GM21723 (cell line): Measurements from ENCODE around the gene GBP5.
A peak's percentile ranks its signal among the peaks of the same experiment; 100 is the strongest.

Experiments
- ATAC-seq: cut with Tn5 transposase; IDR thresholded peaks from one replicate; pipeline ENCODE4 v1.9.1; 2021; ENCODE audit warnings: mild to moderate bottlenecking, moderate library complexity; ENCODE audit not compliant: unreplicated experiment

The GBP5 gene, protein sequence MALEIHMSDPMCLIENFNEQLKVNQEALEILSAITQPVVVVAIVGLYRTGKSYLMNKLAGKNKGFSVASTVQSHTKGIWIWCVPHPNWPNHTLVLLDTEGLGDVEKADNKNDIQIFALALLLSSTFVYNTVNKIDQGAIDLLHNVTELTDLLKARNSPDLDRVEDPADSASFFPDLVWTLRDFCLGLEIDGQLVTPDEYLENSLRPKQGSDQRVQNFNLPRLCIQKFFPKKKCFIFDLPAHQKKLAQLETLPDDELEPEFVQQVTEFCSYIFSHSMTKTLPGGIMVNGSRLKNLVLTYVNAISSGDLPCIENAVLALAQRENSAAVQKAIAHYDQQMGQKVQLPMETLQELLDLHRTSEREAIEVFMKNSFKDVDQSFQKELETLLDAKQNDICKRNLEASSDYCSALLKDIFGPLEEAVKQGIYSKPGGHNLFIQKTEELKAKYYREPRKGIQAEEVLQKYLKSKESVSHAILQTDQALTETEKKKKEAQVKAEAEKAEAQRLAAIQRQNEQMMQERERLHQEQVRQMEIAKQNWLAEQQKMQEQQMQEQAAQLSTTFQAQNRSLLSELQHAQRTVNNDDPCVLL

DNA sequence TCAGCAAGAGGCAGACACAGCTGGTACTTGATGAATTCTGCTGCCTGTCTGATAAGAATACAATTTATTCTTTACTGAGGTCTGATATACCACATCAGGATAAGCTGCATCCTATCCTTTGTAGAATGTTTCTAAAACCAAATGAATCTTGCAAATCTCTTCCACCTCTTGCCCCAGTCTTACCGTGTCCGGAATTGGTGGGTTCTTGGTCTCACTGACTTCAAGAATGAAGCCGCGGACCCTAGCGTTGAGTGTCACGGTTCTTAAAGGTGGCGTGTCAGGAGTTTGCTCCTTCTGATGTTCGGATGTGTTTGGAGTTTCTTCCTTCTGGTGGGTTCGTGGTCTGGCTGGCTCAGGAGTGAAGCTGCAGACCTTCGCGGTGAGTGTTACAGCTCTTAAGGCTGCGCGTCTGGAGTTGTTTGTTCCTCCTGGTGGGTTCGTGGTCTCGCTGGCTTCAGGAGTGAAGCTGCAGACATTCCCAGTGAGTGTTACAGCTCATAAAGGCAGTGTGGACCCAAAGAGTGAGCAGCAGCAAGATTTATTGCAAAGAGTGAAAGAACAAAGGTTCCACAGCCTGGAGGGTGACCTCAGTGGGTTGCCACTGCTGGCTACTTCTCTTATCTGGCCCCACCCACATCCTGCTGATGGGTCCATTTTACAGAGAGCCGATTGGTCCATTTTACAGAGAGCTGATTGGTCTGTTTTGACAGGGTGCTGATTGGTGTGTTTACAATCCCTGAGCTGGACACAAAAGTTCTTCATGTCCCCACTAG is at the start of gene GBP5:
GBP5 (minus strand) TSS at position 592 of the 773 bp plus-strand sequence. CDS start 3,305 bp downstream, outside the sequence.
- ATAC-seq, result peak; percentile 67

DNA sequence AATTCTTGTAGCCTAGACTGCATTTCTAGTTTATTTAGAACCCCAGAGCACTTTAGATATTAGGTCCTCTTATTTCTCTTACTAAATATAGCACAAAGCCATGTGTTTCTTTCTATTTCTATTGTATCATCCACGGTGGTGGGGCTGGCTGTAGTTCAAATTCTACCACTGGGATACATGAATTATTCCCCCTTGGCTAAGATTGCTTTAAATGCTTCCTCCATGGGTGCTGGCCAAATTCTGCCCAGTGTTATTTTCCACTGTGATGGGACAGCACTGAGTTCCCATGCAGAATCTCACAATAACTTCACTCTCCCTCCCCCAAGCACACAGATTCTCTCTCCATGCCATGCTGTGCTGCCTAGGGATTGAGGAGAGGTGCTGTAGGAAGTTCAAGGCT is 49.7 kb upstream of the GBP5 start:
- ATAC-seq, result no peak

DNA sequence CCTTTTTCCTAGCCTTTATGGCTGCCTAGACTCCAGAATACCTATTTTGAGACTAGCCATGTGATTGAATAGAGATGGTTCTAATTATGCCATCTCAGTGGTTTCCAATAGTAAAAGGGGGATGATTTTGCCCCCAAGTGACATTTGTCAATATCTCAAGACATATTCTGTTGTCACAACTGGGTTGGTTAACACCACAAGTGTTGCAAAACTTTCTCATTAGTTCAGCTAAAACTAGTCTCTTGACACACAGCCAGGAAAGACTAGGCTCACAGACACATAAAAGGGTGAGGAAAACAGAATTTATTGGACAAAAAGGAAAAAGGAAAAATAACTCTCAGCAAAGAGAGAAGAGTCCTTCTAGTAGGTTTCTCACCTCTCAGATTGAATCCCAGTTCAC is 39.9 kb upstream of the GBP5 start:
- no peak for ATAC-seq

DNA sequence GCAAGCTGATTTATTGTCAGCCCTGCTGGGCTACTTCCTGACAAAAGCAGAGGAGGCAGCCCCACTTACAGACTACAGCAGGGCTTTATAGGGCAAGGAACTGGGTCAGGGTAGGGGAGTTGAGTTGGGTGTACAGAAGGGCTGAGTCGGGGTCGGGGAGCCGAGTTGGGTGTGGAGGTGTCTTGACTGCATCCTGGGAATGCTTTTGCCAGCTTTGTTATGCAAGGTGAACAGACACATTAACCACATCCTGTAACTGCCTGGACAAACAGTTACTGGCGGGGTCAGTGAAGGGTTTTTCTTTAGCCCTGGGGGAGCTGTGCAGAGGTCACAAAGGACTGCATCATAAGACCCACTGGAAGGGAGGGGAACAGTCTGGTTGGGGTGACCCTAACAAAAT is 39.1 kb upstream of the GBP5 start:
- ATAC-seq, result no peak

DNA sequence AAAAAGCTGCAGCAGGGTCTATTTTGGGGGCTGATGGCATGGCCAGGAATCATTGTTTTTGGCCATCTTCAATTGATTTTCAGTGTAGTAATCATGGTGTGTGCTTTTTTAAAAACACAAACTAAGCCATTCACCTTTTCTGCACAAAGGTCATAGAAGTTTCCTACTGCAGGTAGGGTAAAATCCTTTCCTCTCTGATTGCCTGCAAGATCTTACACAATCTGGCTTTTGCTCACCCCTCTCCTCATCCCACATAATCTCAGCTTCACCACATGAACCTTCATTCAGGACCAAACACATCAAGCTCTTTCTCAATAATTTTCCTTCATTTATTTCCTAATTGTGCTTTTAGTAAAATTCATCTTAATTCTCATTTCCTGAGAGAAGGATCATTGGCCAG is 38.3 kb upstream of the GBP5 start:
- no peak for ATAC-seq

DNA sequence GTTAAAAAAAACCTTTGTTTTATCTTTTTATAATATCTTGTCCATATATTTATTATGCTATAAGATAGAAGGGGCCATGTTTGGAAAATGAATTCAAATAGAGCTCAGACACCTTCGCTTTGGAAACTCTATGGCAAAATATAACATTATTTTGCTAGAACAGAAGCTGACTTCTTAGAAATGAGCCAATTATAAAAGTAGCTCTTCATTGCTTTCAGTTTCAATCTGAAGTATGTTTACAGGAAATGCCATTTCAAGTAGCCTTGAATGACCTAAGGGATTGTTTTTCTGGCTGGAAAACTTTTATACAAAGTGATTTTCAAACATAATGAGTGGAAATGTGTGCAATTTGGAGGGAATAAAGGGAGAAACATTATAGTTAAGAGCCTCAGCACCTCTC is 37.8 kb upstream of the GBP5 start:
- peak; percentile 92 for ATAC-seq

DNA sequence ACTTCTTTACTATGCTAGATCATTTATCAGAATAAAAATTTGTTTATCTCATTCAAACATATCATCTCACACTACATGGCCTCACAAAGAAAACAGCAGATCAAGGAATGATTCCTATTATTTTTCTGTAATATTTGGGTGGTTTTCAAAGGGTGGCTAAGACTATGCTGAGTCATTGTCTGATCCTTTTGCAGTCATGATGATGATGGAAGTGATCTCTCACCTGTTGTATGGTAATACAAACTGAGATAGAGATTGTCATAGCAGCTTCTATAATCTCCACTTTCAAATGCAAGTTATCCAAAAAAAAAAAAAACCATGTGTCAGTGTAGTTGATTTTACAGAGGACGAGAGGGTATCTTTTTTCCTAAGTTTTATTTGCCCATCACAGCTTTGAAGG is 37.2 kb upstream of the GBP5 start:
- no peak for ATAC-seq

DNA sequence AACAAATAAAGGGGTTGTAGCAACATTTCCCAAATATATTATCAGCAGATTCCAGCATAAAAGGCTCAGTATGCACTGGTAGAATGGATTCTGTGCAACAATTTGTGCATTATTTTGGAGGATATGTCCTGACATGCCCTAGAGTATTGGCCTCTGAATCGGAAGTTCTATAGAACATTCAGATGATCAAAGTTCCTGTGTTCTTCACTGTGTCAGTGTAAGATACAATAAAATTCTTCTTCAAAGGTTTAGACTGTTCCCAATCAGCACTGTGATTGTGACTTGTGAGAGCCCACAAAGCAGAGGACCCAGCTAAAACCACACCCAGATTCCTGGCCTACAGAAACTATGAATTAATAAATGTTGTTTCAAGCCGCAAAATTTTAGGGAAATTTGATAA is 33.6 kb upstream of the GBP5 start:
- ATAC-seq, result no peak

DNA sequence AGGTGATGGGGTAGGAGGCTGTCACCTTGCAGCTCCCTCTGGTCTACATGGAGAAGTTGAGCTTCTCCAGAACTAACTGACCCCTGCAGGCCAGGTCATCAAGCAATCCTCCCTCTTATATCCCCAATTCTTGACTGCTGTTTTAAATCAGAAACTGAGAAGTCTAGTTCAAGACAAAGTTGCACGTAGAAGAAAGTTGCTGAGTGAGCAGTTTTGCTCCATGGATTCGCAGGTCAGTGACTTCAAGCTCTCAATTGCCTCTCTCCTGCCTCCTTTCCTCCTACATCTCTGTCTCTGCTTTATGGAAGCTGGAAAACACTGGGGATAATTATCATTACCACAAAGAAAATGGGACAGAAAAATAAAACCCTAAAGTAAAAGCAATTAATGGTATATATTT is 32.8 kb upstream of the GBP5 start:
- ATAC-seq, result no peak

DNA sequence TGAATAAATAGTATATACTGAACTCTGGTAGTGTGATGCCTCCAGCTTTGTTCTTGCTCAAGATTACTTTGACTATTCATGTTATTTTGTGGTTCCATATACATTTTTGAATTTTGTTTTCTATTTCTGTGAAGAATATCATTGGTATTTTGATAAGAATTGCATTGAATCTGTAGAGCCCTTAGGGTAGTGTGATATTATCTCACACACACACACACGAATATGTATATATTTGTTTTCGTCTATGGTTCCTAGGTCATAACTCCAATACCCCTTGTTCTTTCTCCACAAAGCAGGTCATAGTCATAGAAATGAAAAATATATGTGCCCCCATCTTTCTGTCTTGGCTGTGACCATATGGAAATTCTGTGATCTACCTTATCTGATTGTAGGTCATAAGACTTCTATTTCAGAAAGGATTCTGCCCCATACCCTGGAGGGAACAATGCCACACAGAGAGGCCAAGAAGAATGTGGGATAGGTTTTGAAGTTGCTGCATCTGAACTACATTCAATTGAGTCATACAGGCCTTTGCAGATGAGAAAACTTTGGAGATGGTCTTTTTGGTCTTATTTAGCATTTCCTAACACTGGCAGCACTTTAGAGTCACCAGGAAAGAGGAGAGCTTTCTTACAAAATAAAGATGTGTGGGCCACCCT is 32.0 kb upstream of the GBP5 start:
- no peak for ATAC-seq

DNA sequence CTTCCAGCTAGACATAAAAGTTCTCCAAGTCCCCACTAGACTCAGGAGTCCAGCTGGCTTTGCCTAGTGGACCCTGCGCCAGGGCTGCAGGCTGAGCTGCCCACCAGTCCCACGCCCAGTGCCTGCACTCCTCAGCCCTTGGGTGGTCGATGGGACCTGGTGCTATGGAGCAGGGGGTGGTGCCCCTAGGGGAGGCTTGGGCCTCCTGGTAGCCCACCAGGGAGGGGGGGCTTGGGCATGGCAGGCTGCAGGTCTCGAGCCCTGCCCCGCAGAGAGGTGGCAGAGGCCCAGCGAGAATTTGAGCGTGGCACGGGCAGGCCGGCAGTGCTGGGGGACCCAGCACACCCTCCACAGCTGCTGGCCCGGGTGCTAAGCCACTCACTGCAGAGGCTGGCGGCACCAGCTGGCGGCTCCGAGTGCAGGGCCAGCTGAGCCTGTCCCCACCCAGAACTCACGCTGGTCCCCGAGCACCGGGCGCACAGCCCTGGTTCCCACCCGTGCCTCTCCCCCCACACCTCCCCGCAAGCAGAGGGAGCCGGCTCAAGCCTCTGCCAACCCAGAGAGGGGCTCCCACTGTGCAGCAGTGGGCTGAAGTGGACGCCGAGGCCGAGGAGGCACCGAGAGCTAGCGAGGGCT is 30.2 kb upstream of the GBP5 start:
- ATAC-seq, result no peak

DNA sequence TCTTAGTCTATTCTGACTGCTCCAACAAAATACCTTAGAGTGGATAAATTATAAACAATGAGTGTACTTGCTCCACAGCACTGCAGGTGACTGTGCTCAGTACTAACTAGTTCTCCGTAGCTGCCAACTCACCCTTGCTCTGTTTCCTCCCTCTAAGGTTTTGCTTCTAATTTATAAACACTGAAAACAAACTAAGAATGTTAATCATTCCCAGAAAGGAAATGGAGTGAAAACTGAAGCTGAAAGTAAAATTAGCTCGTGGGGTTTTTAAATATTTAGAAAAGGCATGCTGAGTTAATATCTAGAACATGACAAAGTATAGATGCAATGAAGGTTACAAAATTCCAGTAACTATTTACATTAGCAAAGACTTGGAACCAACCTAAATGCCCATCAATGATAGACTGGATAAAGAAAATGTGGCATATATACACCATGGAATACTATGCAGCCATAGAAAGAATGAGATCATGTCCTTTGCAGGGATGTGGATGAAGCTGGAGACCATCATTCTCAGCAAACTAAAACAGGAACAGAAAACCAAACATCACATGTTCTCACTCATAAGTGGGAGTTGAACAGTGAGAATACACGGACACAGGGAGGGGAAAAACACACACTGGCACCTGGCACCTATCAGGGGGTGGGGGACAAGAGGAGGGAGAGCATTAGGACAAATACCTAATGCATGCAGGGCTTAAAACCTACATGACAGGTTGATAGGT is 27.2 kb upstream of the GBP5 start:
- ATAC-seq, result peak; percentile 91

DNA sequence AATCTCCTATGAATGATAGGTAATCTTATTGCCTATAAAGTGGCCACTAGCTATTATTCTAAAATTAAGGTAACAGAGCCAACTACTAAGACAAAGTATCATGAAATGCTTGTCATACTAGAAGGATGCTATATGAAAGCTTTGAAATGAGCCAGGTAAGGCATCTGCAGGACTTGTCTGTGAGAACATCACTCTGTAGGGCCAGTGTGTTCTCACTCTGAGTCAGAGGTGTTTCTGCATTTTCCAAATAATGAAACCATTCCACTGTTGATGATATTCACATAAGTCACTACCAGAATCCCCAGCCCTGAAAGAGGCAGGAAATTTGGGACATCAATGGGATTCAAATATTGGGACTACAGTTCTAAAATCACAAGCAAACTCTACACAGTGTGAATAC is 25.8 kb upstream of the GBP5 start:
- ATAC-seq, result no peak

DNA sequence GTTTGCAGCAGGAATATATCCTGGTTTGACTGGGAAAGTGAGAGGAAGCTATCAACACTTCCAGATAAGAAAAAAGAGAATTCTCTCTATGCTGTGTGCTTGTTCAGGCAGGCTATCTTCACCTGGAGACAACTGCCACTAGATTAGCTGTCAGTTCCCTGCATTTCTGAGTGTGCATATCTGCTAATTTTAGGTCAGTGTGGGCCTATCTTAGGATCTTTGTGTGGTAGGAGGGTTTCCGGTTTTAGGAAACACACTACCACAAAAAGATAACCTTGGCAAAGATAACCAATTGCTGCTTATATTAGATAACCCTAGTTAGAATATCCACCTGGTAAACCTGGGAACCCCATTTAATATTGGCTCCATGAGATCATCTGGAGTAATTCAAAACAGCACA is 22.5 kb upstream of the GBP5 start:
- no peak for ATAC-seq

DNA sequence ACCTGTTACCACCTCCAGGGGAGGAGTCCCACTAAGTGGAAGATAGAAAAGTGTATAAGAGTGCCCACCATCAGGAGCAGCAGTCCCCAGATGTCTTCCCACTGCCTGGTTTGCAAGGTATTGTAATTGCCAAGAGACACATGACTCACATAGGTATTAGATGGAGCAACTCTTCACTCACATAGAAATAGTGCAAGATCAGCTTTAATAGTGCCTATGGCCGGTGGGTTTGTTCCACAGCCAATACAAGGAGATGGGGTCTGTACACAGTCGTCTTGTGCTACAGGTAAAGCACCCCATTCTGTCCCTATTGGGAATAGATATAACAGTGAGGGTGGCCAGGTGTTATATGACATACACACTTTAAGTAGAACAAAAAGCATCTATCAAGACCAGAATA is 18.6 kb upstream of the GBP5 start:
- ATAC-seq, result no peak

DNA sequence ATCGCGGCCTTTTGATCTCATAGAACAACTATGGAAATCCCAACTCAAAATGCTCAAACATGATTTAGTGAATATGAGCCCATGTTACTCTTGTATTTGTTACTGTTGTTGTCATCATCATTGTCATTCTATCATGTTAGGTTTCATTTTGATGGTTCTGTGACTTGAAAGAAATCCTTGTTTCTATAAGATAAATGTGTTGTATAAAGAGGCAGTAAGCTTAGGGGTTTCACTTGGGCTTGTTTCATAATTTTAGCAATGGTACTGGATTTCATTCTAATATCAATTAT is 15.3 kb upstream of the GBP5 start:
- no peak for ATAC-seq

DNA sequence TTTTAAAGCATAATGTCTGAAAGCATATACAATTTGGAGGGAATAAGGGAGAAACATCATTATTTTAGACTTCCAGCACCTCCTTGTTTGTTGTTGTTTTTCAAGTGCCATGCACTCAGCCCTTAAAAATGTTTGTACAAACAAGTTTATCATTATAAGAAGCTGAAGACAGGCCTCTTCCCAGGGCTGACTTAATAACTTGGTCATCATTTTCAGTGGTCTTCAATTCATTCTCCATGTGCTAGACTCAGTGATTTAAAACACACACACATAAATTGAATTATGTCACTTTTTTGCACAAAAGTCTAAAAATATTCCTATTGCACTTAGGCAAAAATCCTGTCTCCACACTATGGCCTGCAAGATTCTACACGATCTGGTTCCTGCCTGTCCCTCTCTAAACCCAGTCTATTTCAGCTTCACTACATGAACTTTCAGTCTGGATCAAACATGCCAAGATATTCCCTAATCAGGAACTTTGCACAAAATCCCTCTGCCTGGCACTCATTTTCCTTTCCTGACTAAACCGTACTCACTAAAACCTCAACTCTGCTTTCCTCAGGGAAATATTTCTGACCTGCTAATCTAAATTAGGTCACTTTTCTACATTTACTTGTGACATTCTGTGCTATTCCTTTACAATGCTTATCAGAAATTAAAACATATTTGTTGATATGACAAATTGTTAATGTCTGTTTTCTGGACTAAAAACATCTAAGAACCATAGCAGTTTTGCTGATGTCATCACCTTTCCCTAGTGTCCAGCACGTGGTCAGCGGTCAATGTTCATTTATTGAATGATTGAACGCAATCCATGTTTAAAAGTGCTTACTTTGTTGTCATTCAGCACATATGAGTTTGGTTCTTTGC is 14.8 kb upstream of the GBP5 start:
- peak; percentile 24 for ATAC-seq

DNA sequence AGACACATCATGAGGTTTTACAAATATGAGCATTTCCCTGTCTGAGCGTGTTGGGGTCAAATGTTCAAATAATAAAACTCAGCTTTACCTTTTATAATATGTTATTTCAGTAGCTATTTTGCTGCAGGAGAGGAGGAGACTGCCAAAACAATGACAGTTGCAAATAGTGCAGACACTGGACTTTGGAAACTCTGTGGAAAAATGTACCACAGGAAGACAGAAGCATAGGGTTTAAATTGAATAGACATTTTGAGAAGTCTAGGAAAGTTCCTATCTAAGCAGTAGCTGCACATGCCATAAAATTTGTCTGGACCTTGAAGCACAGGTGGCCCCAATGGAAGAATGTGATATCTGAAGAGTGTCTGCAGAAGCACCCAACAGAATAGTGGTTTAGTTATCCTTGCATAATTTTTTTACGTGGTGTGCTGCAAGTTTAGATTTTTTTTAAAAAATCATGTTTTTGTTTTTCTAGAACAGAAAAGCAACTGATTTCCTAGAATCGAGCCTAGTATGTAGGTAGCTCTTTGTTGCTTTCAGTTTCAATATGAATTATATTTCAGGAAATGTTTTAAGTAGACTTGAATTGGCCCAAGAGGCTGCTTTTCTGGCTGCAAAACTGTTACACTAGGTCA is 14.0 kb upstream of the GBP5 start:
- ATAC-seq, result peak; percentile 98

DNA sequence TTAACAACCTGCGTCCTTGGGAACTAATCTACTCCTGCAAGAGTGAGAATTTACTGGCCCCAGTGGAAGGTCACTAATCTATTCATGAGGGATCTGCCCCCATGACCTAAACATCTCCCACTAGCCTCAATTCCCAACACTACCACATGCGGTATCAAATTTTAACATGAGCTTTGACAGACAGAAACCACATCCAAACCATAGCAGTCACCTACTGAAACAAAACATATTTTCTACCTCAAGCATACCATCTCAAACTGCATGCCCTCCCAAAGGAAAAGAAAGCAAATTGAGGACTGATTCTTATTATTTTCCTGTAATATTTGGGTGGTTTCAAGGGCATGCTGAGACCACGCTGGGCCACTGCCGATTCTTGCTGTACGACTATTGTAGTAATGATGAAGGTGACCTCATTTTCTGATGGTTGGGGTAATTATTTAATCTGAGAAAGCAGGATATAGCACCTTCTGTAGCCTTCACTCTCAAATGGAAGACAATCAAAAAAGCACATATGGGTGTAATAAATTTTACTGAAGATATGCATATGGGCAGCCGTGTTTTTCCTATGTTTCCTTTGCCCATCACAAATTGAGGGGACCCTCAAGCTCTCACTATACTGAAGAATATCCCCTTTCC is 13.2 kb upstream of the GBP5 start:
- no peak for ATAC-seq
